Activated CD4-positive, alpha-beta T cell treated with anti-CD3 and anti-CD28 coated beads, Interleukin-2, Interleukin-6, amounts not matched to agents 100 ng/mL and 50 ng/mL, durations not matched to agents 16 hours and 8 hours (primary cell): ENCODE measurements around the gene CLC.
"Not testable (repeated sequence)": the region's sequence is repeated elsewhere in the genome, so short reads cannot be mapped to it uniquely, and the experiment has no call there.

Experiments used
- DNase-seq: peaks from one replicate; pipeline ENCODE4 v3.0.0-alpha.2; 2020

Gene CLC

GRCh38 chr19:39737891-39738290 is at the start of gene CLC:
Gene CLC, minus strand, starts transcription at chr19:39738029. Its CDS starts 77 bp downstream, at chr19:39737952.
- DNase-seq, result no peak

GRCh38 chr19:39780894-39781293 is 43.1 kb upstream of the CLC start:
- no peak for DNase-seq

GRCh38 chr19:39778763-39779162 is 40.9 kb upstream of the CLC start, which contains the start of gene LEUTX:
Gene LEUTX, plus strand, starts transcription at chr19:39778854. Its CDS starts 67 bp downstream, at chr19:39778921.
- peak; percentile 87 for DNase-seq

GRCh38 chr19:39768786-39769185 is 31.0 kb upstream of the CLC start:
- DNase-seq, result no peak

- DNase-seq, result no peak
Observed at GRCh38 chr19:39768334-39768733, 30.5 kb upstream of the CLC start.

- peak; percentile 45 for DNase-seq
Observed at GRCh38 chr19:39765091-39766076, 27.6 kb upstream of the CLC start.

- DNase-seq, result not testable (repeated sequence)
Observed at GRCh38 chr19:39761851-39762250, 24.0 kb upstream of the CLC start.

- DNase-seq, result peak; percentile 12
Observed at GRCh38 chr19:39759457-39760184, 21.8 kb upstream of the CLC start.

- DNase-seq, result no peak
Observed at GRCh38 chr19:39754971-39755370, 17.1 kb upstream of the CLC start.

- no peak for DNase-seq
Observed at GRCh38 chr19:39754544-39754943, 16.7 kb upstream of the CLC start.

GRCh38 chr19:39752795-39753194 is 15.0 kb upstream of the CLC start:
- DNase-seq, result no peak

- peak; percentile 28 for DNase-seq
Observed at GRCh38 chr19:39752390-39752789, 14.6 kb upstream of the CLC start.

GRCh38 chr19:39749981-39750380 is 12.2 kb upstream of the CLC start:
- DNase-seq, result no peak

GRCh38 chr19:39746836-39747529 is 9.2 kb upstream of the CLC start:
- DNase-seq, result no peak

- DNase-seq, result no peak
Observed at GRCh38 chr19:39745643-39746042, 7.8 kb upstream of the CLC start.

GRCh38 chr19:39740395-39740794 is 2.6 kb upstream of the CLC start:
- DNase-seq, result no peak

GRCh38 chr19:39738814-39739213 is 985 bp upstream of the CLC start:
- DNase-seq, result no peak

GRCh38 chr19:39737351-39737750 is 478 bp downstream of the CLC start:
- DNase-seq, result no peak

- no peak for DNase-seq
Observed at GRCh38 chr19:39736088-39736487, 1.7 kb downstream of the CLC start.

- DNase-seq, result no peak
Observed at GRCh38 chr19:39735688-39736087, 2.1 kb downstream of the CLC start.

- DNase-seq, result no peak
Observed at GRCh38 chr19:39733841-39734240, 4.0 kb downstream of the CLC start.

GRCh38 chr19:39731685-39732084 is 6.1 kb downstream of the CLC start:
- no peak for DNase-seq

GRCh38 chr19:39729594-39729993 is 8.2 kb downstream of the CLC start:
- DNase-seq, result no peak
